ENCODE data around the gene MBOAT2.

The MBOAT2 gene

DNA sequence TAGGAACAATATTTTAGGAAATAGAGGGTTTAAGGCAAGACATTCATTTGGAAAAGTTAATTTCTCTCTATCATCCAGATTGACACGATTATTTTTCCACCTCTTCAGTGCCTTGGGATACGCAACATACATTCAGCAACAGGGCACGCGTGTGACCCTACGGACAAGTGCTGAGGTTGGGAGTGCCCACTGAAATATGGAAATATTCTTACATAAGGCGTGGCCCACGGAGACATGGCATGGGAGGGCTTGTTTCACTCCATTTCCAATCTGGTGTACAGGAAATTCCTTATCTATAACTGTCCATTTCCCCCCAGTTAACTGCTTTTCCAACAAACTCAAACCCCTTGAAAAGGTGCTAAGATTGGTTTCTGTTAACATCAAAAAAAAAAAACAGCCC lies 145.2 kb downstream of the MBOAT2 start:
- no peak for DNase-seq (ENCODE audit: low spot score)

DNA sequence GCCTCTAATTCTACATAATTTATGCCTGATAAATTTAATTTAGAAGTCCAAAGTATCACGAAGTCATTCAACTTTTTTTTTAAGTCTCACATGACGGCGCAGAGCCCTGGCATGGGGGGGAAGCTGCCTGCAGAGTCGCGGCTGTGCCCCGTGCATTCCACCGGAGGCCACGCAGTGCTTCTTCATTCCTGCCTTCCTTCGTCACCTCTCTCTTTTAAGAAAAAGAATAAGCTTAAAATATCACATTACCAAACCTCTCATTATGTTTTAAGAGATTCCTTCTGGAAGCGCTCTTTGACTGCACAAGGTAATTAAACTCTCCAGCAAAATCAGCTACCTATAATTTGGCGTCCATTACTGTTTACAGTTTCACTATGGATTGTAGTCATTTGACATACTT lies 145.8 kb downstream of the MBOAT2 start:
- DNase-seq (ENCODE audit: low spot score): no peak

DNA sequence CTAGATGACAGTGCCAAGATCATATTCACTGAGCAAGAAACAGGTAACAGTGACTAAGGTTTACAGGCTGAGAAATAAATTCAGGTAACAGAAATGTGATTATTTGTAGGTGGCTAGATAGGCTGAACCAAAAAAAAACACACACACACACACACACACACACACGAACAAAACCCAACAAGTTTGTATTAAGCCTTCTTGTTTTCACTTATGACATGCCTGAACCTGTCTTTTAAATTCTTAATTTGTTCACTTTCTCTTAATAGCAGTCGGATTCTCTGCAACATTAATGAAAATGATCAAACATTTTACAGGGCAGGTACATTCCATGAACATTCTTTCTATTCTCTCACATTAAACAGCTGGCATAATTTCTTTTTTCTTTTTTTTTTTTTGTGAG lies 147.3 kb downstream of the MBOAT2 start:
- no peak for DNase-seq (ENCODE audit: low spot score)

DNA sequence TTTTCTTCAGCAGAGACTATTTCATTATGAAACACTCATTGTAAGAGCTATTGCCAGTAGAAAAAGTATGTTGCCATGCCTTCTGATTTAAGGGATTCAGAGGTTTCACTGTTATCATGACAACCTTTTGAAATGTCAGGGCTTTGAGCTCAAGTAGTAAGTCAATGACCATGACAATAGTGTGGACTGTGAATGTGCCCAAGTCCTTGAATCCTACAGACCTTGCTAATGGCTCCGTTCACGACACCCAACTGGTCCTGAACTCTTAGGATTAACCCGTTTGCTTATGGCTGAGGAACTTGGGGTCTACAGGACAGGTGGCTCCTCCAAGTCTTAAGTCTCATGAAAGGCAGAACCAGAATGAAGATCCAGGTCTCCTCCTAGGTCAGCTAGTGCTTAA lies 148.5 kb downstream of the MBOAT2 start:
- no peak for DNase-seq (ENCODE audit: low spot score)

DNA sequence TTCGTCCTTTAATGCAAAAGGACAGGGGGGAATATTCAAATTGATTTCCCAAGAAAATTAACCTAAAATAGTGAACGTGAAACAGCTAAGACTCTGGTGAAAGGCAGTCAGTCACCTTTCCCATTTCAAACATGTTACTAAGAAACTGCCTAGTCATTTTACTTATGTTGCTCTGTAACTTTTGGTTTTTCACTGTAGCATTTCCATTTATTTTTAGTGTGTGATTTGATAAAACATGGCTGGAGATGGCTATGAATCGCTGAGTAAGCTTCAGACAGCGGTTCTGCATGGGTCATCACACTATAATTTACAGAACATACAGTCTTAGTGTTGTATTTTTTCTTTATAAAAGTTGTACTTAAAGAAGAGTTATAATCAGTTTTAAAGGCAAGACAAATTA lies 150.1 kb downstream of the MBOAT2 start:
- no peak for DNase-seq (ENCODE audit: low spot score)

DNA sequence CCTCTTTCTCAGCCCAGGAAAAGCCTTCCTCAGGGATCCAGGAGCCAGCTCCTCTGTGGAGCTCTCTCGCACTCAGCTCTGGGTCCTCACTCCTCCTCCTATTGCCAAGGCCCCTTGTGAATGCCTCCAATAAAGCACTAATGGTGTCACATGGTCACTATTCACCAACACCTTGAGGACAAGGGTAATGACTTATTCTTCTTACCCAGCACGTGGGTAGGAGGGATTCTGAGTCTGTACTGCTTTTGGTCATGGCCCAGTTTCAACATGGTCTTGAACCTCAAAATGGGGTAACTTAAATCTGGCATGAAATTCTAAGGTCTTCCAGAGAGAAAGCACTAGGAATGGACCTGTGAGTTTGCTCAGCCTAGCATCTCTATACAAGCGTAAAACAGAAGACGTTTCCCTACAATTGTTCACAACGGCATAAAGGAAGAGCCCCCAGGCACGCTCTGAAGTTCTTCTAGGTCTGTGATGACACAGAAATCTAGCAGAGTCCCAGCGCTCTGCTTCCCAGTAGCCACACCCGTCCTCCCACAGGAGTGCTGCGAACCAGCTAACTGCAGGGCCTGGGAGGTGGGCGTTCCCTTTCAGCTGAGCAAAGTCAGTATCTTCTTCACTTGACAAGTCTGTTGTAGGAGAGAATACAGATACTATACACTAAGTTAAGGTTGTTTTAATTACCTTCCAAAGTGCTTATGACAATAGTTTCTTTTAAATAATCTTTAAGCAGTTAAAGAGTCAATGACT lies 151.5 kb downstream of the MBOAT2 start:
- no peak for DNase-seq (ENCODE audit: low spot score)

DNA sequence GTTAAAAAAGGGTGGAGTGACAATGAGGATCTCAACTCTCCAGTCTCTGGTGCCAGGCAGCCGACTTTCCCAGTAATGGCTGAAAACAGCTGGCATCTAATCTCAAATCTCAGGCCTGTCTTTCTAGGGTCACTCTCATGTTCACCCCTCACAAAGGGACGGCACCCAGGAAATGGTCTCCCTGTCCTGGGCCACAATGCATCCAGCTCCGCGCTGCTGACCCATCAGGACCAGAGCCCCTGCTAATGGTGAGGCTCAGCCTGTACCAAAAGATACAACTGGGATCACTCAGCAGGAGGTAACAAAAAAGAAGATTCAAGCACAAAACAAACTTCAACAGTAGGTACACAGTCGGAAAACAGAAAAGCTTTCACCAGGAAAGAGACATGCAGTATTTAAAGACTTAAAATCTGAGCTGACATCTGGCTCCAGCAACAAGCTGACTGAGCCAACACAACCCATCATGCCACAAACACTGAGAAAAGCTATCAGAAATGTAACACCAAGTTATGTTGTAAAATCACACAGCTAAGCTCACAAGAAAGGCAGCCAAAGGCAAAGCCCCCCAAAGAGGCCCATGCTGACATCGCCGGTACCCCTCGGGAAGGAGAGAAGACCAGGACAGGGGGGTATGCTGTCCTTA lies 152.5 kb downstream of the MBOAT2 start:
- no peak for DNase-seq (ENCODE audit: low spot score)

DNA sequence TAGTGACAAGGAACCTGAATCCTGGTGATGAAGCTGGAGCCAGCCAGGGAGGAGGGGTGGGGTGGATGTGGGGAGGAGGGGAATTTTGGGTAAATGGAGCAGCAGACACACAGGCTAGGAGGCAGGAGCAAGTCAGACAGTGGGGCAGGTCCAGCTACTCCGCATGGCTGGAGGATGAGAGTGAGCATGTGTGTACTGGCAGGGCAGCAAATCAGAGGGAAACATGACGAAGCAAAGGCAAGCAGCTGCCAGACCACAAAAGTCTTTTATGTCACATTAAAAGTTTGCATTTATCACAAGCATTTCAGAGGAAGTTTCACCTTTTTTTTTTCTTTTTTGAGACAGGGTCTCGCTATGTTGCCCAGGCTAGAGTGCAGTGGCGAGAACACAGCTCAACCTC lies 154.2 kb downstream of the MBOAT2 start:
- DNase-seq (ENCODE audit: low spot score): no peak

DNA sequence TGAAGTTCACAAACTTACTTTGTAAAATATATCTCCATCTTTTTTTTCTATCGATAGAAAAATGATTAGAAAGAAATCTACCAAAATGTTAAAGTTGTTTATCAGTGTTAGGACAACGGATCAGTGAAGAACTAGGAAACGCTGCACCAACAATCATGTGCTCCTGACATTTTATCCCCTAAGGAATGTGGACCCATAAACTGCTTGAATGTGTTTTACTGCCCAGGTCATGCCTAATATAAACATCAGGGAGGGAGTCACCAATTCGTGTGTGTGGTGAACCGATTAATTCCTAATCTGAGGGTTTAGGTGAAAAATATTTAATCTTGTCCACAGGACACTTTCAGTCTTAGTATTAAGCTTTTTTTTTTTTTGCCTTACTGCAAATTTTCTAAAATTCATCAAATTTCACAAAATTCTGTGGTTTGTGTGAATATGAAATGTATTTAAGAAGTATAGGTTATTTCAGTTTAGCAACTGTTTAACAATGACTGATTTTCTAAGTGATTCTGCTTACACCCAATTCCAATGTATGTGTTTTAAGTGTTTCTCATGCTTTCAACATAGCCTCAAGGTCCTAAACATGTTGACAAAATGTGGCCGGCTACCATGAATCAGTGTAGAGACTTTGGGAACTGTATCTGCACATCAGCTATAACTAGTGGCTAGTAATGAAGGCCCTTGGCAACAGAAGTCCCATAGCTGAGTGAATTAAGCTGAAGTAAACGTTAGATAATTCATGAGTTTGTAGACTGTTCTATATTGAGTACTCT lies 155.0 kb downstream of the MBOAT2 start:
- no peak for DNase-seq (ENCODE audit: low spot score)

DNA sequence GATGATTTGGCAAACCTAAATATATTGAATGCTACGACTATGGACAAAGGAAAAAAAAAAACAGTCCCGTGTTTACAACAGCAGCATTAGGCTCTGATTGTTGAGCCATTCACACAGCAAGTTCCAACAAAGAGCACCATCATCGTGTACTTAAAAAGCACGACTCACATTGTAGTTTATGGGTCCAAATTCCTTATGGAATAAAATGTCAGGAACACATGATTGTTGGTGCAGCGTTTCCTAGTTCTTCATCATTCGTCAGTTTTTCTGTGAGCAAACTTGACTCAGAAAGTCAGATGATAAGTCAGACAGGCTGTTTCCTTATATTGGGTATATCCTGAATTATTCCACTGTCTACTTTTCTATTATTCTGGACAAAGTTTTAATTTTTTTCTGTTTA lies 156.1 kb downstream of the MBOAT2 start:
- peak; percentile 56 for DNase-seq (ENCODE audit: low spot score)

DNA sequence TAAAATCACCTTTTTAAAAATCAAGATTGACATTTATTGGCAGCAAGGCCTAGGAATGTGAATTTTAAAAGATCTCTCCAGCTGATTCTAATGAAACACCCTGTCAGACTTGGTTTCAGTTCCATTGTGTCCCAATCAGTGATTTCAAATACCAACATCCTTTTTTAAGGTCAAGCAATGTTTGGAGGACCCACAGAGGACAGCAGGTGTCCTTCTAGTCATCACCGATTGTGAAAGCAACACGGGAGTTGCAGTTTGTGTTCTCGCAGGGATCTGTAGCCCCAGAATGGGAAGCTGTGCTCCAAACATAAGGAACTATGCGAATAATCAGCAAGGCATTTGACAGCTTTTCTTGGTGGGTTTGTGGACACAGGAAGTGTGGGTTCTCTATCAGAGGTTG lies 161.6 kb downstream of the MBOAT2 start:
- no peak for DNase-seq (ENCODE audit: low spot score)

DNA sequence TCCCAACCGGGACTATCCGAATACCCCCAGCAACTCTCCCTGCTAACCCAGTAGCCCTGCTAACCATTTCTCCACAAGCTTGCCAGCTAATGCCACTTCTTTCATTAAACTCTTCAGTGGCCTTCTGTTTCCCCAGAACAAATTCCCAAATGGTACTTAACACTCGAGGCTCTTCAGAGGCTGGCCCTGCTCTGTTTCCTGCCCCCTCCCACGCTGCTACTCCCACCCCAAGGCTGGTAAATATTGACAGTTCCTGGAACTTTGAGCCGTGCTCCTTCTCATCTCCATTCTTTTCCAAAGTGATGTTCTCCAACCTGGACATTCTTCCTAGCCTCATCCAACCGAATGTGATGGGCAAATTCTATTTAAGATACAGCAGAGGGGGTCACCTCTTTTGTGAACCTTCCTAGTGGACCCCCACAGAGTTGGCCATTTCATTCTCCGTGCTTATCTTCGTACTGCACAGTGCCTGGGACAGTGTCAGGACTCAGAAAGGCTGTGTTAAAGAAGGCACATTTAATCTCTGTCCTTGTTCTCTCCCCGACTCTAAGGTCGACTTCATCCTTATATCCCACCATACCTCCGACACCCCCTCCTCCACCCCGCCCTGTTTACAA lies 162.9 kb downstream of the MBOAT2 start:
- no peak for DNase-seq (ENCODE audit: low spot score)

DNA sequence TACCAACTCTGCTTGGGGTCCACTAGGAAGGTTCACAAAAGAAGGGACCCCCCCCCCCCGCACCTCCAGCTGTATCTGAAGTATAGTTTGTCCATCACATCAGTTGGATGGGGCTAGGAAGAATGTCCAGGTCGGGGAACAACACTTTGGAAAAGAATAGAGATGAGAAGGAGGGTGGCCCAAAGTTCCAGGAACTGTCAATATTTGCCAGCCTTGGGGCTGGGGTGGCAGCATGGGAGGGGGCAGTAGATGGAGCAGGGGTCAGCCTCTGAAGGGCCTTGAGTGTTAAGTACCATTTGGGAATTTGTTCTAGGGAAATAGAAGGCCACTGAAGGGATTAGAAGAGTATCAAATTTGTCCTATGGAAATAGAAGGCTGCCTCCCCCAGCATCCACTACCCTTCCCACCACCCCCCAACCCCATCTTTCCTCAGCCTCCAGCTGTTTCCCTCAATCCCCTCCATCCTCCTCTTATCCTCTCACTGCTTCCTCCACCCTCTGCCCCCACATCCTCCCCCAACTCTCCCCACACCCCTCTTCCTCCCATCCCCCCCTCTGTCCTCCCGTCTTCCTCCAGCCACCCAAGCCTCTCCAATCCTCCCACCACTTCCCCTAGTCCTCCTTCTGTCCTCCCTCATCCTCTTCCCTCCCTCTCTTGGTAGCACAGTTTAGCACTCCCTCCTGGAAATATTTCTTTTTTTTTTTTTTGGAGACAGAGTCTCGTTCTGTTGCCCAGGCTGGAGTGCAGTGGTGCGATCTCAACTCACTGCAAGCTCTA lies 164.1 kb downstream of the MBOAT2 start:
- no peak for DNase-seq (ENCODE audit: low spot score)

DNA sequence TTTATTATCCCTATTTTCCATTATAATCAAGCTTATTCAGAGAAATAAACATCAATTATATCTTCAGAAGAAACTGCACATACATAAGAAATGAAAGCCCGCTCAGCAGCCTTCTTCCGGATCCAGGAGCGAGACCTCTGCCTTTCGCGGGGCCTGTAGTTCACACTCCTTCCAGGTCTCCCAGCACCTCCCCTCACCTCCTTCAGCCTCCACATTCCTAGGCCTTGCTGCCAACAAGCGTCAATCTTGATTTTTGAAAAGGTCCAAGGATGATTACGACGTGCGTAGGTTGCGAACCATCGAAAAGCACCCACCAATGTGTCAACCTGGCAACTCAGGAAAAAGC lies 165.7 kb downstream of the MBOAT2 start:
- DNase-seq (ENCODE audit: low spot score): no peak

DNA sequence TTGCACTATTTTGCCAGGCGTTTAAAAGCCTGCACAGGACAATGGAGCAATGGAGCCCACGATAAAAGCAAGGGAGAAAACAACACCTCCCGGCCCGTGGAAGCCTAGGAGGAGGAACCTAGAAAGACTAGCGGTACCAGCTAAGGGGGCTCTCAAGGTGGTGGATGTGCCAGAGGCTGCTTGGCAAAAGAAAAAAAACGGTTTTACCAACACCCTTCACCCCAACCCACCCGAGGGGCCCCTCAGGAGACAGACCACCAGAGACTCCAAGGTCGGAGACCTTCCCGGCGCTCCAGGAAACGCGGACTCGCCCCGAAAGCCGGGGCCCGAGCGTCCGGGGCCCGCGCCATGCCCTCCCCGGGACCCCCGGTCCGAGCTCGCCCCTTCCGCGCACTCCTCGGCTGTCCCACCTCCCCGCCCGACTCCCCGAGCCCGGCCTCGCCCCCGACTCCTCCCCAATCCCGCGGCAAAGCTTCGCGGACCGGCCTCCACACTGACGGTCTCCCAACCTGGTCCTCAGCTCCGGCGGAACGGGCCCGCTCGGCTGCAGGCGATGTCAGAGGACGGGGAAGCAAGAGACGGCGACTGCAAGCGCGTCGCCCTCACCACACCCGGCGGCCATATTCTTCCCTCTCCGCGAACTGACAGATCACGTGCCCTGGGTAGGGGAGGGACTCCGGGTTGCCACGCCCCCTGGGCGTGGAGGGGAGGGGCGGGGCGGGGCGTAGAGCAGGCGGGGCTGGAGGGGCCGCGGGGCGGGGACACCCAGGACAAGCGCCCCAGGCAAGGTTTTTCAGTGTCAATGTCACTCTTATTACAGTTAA lies 166.3 kb downstream of the MBOAT2 start, which contains the start of gene KIDINS220:
TSS of gene KIDINS220 (minus strand) at position 643 of the 824 bp plus-strand sequence. CDS start 10,520 bp downstream, outside the sequence.
- DNase-seq (ENCODE audit: low spot score): peak; percentile 75

DNA sequence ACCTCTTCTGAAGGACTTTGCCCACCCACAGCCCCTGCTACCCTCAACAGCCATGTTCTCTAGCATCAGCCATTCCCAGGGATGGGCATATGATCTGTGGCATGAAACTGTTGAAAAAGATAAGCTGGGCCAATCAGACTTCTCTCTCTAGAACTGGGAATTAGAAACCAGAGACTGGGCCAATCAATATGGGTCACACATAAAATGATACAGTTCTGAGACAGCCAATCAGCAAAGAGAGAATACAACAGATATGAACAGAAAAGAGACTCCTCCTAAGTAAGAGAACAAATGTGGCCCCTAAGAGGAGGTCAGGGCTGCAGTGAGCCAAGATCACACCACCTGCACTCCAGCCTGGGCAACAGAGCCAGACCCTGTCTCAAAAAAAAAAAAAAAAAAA lies 168.2 kb downstream of the MBOAT2 start:
- no peak for DNase-seq (ENCODE audit: low spot score)

DNA sequence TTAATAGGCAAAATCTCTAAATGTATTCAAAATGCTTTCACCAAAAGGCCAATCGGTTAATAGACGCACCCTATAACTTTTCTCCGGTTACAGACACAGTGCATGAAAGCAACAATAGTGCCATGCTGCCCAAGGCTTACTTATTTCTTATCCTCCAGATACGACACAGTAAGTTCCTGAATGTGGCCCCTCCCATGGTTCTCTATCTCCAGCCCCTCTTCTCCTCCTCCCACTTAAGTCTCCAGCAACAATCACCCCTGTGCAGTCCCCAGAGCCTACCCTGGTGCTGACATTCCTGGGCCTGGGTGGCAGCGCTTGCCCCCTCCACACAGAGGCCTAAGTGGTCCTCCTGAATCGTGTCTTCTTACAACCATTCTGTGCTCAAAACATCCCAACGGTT lies 169.6 kb downstream of the MBOAT2 start:
- no peak for DNase-seq (ENCODE audit: low spot score)

DNA sequence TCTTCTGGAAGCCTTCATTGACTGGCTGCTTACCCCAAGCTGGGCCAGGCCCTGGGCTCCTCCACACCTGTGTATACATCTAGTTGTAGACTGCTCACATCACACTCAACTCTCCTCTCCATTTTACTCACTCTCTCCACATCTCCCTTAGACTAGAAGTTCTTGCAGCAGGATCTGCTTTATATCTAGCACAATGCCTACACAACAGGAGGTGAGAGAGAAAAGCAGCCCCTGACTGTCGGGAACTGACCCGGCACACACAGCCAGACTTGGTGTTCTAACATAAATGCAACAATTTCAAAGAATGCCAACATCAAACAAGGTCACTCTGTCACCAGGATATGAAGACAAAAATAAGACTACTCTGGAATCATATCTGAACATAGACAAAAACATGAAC lies 172.0 kb downstream of the MBOAT2 start:
- no peak for DNase-seq (ENCODE audit: low spot score)

DNA sequence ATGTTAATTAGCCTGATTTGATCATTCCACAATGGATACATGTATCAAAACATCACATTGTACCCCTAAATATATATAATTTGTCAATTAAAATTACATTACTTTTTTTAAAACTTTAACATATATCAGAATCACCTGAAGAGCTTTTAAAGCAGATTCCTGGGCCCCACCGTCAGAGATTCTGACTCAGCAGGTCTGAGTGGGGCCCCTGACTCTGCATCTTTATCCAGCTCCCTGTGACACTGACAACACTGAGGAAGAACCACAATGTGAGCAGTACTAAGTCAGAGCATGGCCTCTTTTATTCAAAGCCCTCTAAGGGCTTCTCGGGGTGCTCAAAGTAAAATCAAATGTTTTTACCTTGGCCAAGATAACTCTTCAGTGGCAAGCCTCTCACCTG lies 175.8 kb downstream of the MBOAT2 start:
- no peak for DNase-seq (ENCODE audit: low spot score)

DNA sequence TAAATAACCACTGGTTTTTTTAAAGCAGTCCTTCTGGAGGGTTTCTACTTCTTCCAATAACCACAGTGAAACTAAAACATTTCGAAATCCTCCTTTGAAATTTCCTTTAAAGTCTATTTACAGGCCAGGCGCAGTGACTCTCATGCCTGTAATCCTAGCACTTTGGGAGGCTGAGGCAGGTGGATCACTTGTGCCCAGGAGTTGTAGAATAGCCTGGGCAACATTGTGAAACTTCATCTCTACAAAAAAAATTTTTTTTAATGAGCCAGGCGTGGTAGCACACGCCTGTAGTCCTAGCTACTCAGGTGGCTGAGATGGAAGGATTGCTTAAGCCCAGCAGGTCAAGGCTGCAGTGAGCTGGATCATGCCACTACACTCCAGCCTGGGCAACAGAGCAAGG lies 181.3 kb downstream of the MBOAT2 start:
- DNase-seq (ENCODE audit: low spot score): no peak

Data from RKO (cell line).